Gastroesophageal sphincter (tissue), 4 donors: Measurements from ENCODE around the gene TMEM273. TPM values are rescaled to one million over a fixed set of nuclear protein-coding genes. Genes with fewer than 3 reads are reported as not detected.

Source experiments
- ATAC-seq: fragments of 150-250 bp; one replicate; pipeline ENCODE4 v1.9.1; 2016; ENCODE audit warnings: mild to moderate bottlenecking, moderate library complexity
- H3K27ac ChIP-seq, 4 donors: fragments of 200-600 bp; sonication (generic) in 3 of 4; 1 replicate in 3 of 4; 2 replicates in 1 of 4; pipeline ENCODE4 v1.5.1; 2016 to 2019
- H3K27me3 ChIP-seq: fragments of 200-600 bp; sonication (generic); one replicate; pipeline ENCODE4 v1.5.1; 2019
- H3K36me3 ChIP-seq, 2 donors: fragments of 200-600 bp; sonication (generic); one replicate each; pipeline ENCODE4 v1.5.1; 2019; ENCODE audit warnings: control low read depth in 1 of 2
- H3K4me1 ChIP-seq, 3 donors: fragments of 200-600 bp; sonication (generic); 1 replicate in 2 of 3; 2 replicates in 1 of 3; pipeline ENCODE4 v1.5.1; 2016 to 2019; ENCODE audit warnings: control low read depth in 2 of 3
- H3K4me3 ChIP-seq, 2 donors: fragments of 200-600 bp; sonication (generic); one replicate each; pipeline ENCODE4 v1.5.1; 2019; ENCODE audit warnings: mild to moderate bottlenecking in 1 of 2, moderate library complexity in 1 of 2
- H3K9me3 ChIP-seq, 3 donors: fragments of 200-600 bp; sonication (generic); one replicate each; pipeline ENCODE4 v1.5.1; 2017 to 2019; ENCODE audit warnings: control low read depth in 2 of 3
- EP300 ChIP-seq: sonication (generic); formaldehyde crosslinking; IDR thresholded peaks from one replicate; pipeline ENCODE4 v1.6.1; 2017; ENCODE audit warnings: antibody characterized with exemption, mild to moderate bottlenecking
- POLR2A ChIP-seq, 2 donors: fragments of 450-650 bp; IDR thresholded peaks; one replicate each; pipeline ENCODE4 v1.6.1; 2017; ENCODE audit warnings: antibody characterized with exemption in 2 of 2, mild to moderate bottlenecking in 2 of 2, moderate library complexity in 1 of 2
- POLR2AphosphoS5 ChIP-seq: sonication (generic); formaldehyde crosslinking; IDR thresholded peaks from one replicate; pipeline ENCODE4 v1.6.1; 2017; ENCODE audit warnings: antibody characterized with exemption
- WGBS, 2 donors: methylation state at CpG; one replicate each; pipeline ENCODE4 v1.1.5; 2018; ENCODE audit warnings: low coverage in 1 of 2; 5-methylcytosine and 5-hydroxymethylcytosine counted together
- total RNA-seq, 4 donors: library from RNA; depleted of rRNA; stranded (reverse); fragments of >200 nt; gene quantifications; one replicate each; pipeline ENCODE4 v1.1.0, GENCODE V29; 2016
- TF ChIP-seq, protein P1 (sequence below), 4 experiments: fragments of 200-600 bp in 2 of 4; fragments of 450-650 bp in 2 of 4; sonication (generic) in 1 of 4; IDR thresholded peaks; one replicate each; pipeline ENCODE4 v1.5.1; 2017 to 2019; ENCODE audit warnings: antibody characterized with exemption in 4 of 4, mild to moderate bottlenecking in 2 of 4, moderate library complexity in 2 of 4

Gene TMEM273
- total RNA-seq, 4 donors from 2014 or later: 12.4 to 65.8 (median 21.7) TPM

DNA sequence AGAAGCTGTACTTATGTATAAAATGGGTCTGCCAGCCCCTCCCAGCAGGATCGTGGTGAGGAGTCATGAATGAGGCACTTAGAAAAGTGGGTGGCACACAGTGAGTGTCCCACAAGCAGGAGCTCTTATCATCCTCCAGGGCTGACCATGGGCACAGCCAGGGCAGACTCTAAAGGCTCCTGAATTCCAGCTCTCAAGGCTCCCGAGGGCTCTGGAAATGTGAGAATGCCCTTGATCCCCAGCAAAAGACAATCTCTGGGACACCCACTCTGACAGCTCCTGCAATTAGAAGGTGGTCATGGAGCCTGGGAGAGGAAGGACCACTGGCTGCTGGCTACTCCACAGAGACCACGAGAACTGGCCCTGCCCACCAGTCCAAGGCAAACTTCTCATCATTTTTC, 74.5 kb downstream of the TMEM273 start:
- ATAC-seq: no peak
- Histone ChIP-seq H3K9me3 (no peaks in the 10 kb centered on the region), H3K4me3 (peak overlapping the region in 1 of 2 donors; percentile 73), H3K27ac (peak overlapping the region in 1 of 4 donors; percentile 88), H3K36me3 (no peaks in the 10 kb centered on the region), H3K4me1 (peaks cover 0 to 68% (median 18%) of the 10 kb centered on the region in 3 donors), H3K27me3 (no peaks in the 10 kb centered on the region)
- 29% methylated on average over 1 of the region's 3 CpGs; no CpG with 5 or more reads in 1 of the 2 donors for WGBS, 2 donors
- TF ChIP-seq, protein P1, sequence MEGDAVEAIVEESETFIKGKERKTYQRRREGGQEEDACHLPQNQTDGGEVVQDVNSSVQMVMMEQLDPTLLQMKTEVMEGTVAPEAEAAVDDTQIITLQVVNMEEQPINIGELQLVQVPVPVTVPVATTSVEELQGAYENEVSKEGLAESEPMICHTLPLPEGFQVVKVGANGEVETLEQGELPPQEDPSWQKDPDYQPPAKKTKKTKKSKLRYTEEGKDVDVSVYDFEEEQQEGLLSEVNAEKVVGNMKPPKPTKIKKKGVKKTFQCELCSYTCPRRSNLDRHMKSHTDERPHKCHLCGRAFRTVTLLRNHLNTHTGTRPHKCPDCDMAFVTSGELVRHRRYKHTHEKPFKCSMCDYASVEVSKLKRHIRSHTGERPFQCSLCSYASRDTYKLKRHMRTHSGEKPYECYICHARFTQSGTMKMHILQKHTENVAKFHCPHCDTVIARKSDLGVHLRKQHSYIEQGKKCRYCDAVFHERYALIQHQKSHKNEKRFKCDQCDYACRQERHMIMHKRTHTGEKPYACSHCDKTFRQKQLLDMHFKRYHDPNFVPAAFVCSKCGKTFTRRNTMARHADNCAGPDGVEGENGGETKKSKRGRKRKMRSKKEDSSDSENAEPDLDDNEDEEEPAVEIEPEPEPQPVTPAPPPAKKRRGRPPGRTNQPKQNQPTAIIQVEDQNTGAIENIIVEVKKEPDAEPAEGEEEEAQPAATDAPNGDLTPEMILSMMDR (IDR thresholded peaks at IDR 0.05): no peak
- no peak for TF ChIP-seq EP300
- TF ChIP-seq POLR2AphosphoS5: no peak
- no peak for TF ChIP-seq POLR2A (IDR thresholded peaks at IDR 0.05)

DNA sequence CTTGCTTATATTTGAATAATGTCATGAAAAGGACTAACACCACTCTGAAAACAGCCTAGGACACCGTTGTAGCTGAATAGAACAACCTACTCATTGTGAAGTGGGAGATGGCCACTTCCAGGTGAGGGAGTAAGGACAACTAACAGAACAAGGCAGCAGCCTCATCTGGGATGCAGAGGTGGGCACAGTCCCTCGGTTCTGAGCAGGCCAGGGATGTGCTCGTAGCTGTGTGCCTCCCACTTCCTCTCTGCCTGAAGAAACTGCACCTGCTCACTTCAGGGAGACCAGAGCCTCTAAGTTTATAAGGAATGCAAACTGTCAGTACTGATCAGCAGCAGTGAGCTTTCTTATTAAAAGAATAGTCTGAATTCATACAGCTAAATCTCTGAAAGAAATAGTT, 75.3 kb downstream of the TMEM273 start:
- ATAC-seq: no peak
- Histone ChIP-seq H3K36me3 (peaks cover 0 to under 1% of the 10 kb centered on the region in 2 donors), H3K9me3 (no peaks in the 10 kb centered on the region), H3K4me3 (no peak overlapping the region), H3K4me1 (peaks cover 0 to 74% (median 18%) of the 10 kb centered on the region in 3 donors), H3K27me3 (no peaks in the 10 kb centered on the region), H3K27ac (no peak overlapping the region)
- 51 to 70% methylated on average over 3 of the region's 3 CpGs for WGBS, 2 donors
- TF ChIP-seq, protein P1 (IDR thresholded peaks at IDR 0.05): no peak
- TF ChIP-seq POLR2A (IDR thresholded peaks at IDR 0.05) (no peak), POLR2AphosphoS5 (no peak), EP300 (no peak)

DNA sequence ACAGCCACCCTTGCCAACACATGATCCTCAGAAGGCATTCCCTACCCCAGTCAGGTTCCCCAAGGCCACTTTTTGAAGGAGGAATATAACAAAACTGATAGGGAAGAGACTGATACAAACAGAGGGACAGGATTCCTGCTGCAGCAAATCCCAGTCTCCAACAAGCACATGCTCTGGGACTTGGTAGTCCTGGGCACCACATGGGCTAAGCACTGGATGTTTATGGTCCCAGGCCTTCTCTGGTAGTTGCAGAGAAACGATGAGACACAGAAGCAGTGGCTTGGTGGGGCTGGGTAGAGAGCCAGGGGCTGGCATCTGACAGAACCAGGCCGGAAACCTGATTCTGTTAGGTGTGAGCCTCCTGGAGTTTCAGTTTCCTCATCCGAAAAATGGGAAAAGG, 76.1 kb downstream of the TMEM273 start:
- 69% methylated on average over 3 of the region's 3 CpGs; no CpG with 5 or more reads in 1 of the 2 donors for WGBS, 2 donors
- no peak for TF ChIP-seq EP300
- TF ChIP-seq POLR2AphosphoS5: no peak
- TF ChIP-seq, protein P1 (IDR thresholded peaks at IDR 0.05): no peak
- TF ChIP-seq POLR2A (IDR thresholded peaks at IDR 0.05): no peak
- no peak overlapping the region for H3K4me3 ChIP-seq
- H3K9me3 ChIP-seq: no peaks in the 10 kb centered on the region
- peaks cover 0 to 7% of the 10 kb centered on the region in 2 donors for H3K36me3 ChIP-seq
- H3K27ac ChIP-seq: no peak overlapping the region
- no peak for ATAC-seq
- H3K4me1 ChIP-seq: peaks cover 0 to 82% (median 22%) of the 10 kb centered on the region in 3 donors
- H3K27me3 ChIP-seq: no peaks in the 10 kb centered on the region

DNA sequence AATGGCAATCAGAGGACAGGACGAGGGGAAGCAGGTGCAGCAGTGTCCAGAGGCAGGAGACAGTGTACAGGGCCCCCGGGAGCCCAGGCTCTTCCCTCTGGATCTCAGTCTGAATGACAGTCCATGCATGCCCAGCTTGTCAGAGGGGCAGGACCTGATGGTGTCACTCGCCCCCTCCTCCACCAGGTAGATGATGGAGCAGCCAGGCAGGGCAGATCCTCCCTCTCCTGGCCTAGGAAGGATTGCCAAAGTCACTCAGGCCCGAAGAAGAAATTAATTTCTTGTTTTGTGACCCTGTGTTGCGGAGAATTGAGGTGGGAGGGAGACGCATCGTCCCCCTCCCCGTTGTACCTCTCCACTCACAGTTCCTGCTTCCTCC, 76.9 kb downstream of the TMEM273 start:
- TF ChIP-seq, protein P1 (IDR thresholded peaks at IDR 0.05): no peak
- TF ChIP-seq POLR2A (IDR thresholded peaks at IDR 0.05): no peak
- Histone ChIP-seq H3K27ac (no peak overlapping the region), H3K27me3 (no peaks in the 10 kb centered on the region), H3K4me1 (peaks cover 3 to 90% (median 29%) of the 10 kb centered on the region in 3 donors), H3K36me3 (peaks cover 0 to 7% of the 10 kb centered on the region in 2 donors), H3K9me3 (no peaks in the 10 kb centered on the region), H3K4me3 (no peak overlapping the region)
- 0 to 100% methylated on average over 1 of the region's 8 CpGs for WGBS, 2 donors
- ATAC-seq: no peak

DNA sequence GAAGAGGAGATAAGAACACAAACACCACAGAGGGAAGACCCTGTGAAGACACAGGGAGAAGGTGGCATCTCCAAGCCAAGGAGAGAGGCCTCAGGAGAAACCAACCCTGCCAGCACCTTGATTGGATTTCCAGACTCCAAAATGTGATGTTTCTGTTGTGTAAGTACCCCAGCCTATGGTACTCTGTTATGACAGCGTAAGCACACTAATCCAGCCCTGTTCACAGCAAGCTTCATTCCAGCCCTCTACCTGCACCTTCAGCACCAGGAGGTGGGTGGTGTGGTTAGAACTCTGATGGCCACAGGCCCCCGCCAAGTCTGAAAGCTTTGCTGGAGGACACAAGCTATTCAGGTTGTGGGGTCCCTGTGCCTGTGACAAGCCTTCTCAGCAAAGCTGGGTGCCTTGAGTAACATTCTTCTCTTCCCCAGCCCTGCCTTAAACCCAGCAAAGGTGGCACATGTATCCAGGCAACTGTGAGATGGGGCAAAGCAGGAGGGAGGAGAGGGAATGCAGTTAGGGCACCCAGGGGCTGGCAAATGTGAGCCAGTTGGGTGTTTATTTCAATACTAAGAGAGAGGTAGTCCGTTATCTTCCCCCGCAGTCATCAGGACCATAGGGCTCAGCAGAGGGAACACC, 77.4 kb downstream of the TMEM273 start:
- no peak overlapping the region for H3K27ac ChIP-seq
- TF ChIP-seq, protein P1 (IDR thresholded peaks at IDR 0.05): no peak
- TF ChIP-seq EP300: no peak
- TF ChIP-seq POLR2AphosphoS5: no peak
- TF ChIP-seq POLR2A (IDR thresholded peaks at IDR 0.05): no peak
- no peak overlapping the region for H3K4me3 ChIP-seq
- H3K4me1 ChIP-seq: peaks cover 3 to 92% (median 32%) of the 10 kb centered on the region in 3 donors
- no peak for ATAC-seq
- H3K9me3 ChIP-seq: no peaks in the 10 kb centered on the region
- WGBS, 2 donors: 94% methylated on average over 2 of the region's 4 CpGs; no CpG with 5 or more reads in 1 of the 2 donors
- H3K27me3 ChIP-seq: no peaks in the 10 kb centered on the region
- peaks cover 0 to 7% of the 10 kb centered on the region in 2 donors for H3K36me3 ChIP-seq
